Epithelial cell of proximal tubule (primary cell): ENCODE results near the gene KCNJ10. TPM values are rescaled to one million over a fixed set of nuclear protein-coding genes. Genes with fewer than 3 reads are reported as not detected.

Source experiments
- DNase-seq: peaks from one replicate; pipeline ENCODE4 v3.0.0-alpha.2; 2011; ENCODE audit warnings: low read depth
- H3K4me3 ChIP-seq: 2 replicates; pipeline ENCODE4 v1.5.1; 2011; ENCODE audit warnings: low read depth, mild to moderate bottlenecking, low read length
- CTCF ChIP-seq: conservative IDR thresholded peaks from 2 replicates; pipeline ENCODE4 v1.5.1; 2012; ENCODE audit warnings: low read depth, mild to moderate bottlenecking, low read length
- total RNA-seq: library from RNA; depleted of rRNA; stranded (reverse); fragments of >200 nt; gene quantifications from 2 replicates; pipeline ENCODE4 v1.2.3, GENCODE V29; 2015

KCNJ10 gene
- total RNA-seq, 1 donor from 2014 or later = not detected

GRCh38 chr1:159978107-159978398, 91.9 kb downstream of the KCNJ10 start:
- H3K4me3 ChIP-seq = no peak overlapping the region
- no peak for TF ChIP-seq CTCF
- DNase-seq = no peak

GRCh38 chr1:159977364-159978106, 92.4 kb downstream of the KCNJ10 start:
- TF ChIP-seq CTCF = no peak
- DNase-seq = no peak
- no peak overlapping the region for H3K4me3 ChIP-seq

- no peak for TF ChIP-seq CTCF
- H3K4me3 ChIP-seq = no peak overlapping the region
- DNase-seq = no peak
Measured at GRCh38 chr1:159974350-159974965, 95.5 kb downstream of the KCNJ10 start.

- no peak overlapping the region for H3K4me3 ChIP-seq
- TF ChIP-seq CTCF = no peak
- DNase-seq = no peak
Measured at GRCh38 chr1:159973350-159973940, 96.5 kb downstream of the KCNJ10 start.

GRCh38 chr1:159972443-159973205, 97.3 kb downstream of the KCNJ10 start:
- no peak overlapping the region for H3K4me3 ChIP-seq
- no peak for TF ChIP-seq CTCF

GRCh38 chr1:159970932-159971342, 99.0 kb downstream of the KCNJ10 start:
- no peak for DNase-seq
- no peak for TF ChIP-seq CTCF
- no peak overlapping the region for H3K4me3 ChIP-seq

More at GRCh38 chr1:159972443-159973205, 97.3 kb downstream of the KCNJ10 start:
- no peak for DNase-seq
